ENCODE measurements around the gene RMRP.
"Not testable (repeated sequence)": the region's sequence is repeated elsewhere in the genome, so short reads cannot be mapped to it uniquely, and the experiment has no call there.

DNA sequence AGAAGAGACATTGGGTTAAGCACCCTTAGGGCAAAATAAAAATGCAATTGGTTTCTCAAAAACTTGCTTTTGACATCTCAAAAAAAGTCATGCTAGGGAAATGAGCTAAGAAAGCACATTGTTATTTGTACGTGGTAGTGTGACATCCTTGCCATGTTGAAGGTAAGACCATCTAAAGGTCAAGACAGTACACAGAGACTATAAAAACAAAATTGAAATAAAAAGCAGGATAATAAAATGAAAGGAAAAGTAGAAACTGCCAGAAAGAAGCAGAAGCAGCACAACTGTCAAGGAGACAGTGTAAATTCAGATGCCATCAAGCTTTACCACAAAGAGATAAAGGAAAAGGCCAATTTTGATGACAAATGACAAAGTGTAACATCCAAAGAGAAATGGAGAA lies 18.6 kb downstream of the RMRP start:
- not testable (repeated sequence) for TF ChIP-seq POLR2A, CTCF, EP300 (IDR thresholded peaks at IDR 0.05)
